Measurements from ENCODE around the gene ZC3H7A.
A peak's percentile ranks its signal among the peaks of the same experiment; 100 is the strongest.
"Not testable (repeated sequence)": the region's sequence is repeated elsewhere in the genome, so short reads cannot be mapped to it uniquely, and the experiment has no call there.

Gene ZC3H7A

GRCh38 chr16:11797166-11797956, at the start of gene ZC3H7A:
TSS of gene ZC3H7A (minus strand) at chr16:11797258. CDS start at chr16:11782354, 14,904 bp downstream.
- peak within 1 kb of the TSS; percentile 95 for H3K27ac ChIP-seq (ENCODE audit: low read depth, low read length)
- H3K4me3 ChIP-seq (ENCODE audit: low read length): peak within 1 kb of the TSS; percentile 84
- no peaks in the 10 kb centered on the region for H3K27me3 ChIP-seq (ENCODE audit: control insufficient read depth, insufficient read depth, low read length)
- peak within 1 kb of the TSS; percentile 97 for H3K9ac ChIP-seq (ENCODE audit: low read length)
- H3K36me3 ChIP-seq (ENCODE audit: control insufficient read depth, insufficient read depth, low read length): peaks cover 4% of the 10 kb centered on the region
- H3K4me1 ChIP-seq (ENCODE audit: control insufficient read depth, insufficient read depth, low read length): peaks cover 14% of the 10 kb centered on the region

- peaks cover 28% of the 10 kb centered on the region for H3K36me3 ChIP-seq (ENCODE audit: control insufficient read depth, insufficient read depth, low read length)
- no peak overlapping the region for H3K9ac ChIP-seq (ENCODE audit: low read length)
- no peak overlapping the region for H3K27ac ChIP-seq (ENCODE audit: low read depth, low read length)
- no peaks in the 10 kb centered on the region for H3K27me3 ChIP-seq (ENCODE audit: control insufficient read depth, insufficient read depth, low read length)
- H3K4me1 ChIP-seq (ENCODE audit: control insufficient read depth, insufficient read depth, low read length): no peaks in the 10 kb centered on the region
- no peak overlapping the region for H3K4me3 ChIP-seq (ENCODE audit: low read length)
Measured at GRCh38 chr16:11844499-11844898, 47.4 kb upstream of the ZC3H7A start.

- H3K4me1 ChIP-seq (ENCODE audit: control insufficient read depth, insufficient read depth, low read length): no peaks in the 10 kb centered on the region
- no peak overlapping the region for H3K9ac ChIP-seq (ENCODE audit: low read length)
- no peaks in the 10 kb centered on the region for H3K27me3 ChIP-seq (ENCODE audit: control insufficient read depth, insufficient read depth, low read length)
- H3K36me3 ChIP-seq (ENCODE audit: control insufficient read depth, insufficient read depth, low read length): peaks cover 28% of the 10 kb centered on the region
- no peak overlapping the region for H3K27ac ChIP-seq (ENCODE audit: low read depth, low read length)
- no peak overlapping the region for H3K4me3 ChIP-seq (ENCODE audit: low read length)
Measured at GRCh38 chr16:11843861-11844260, 46.8 kb upstream of the ZC3H7A start.

GRCh38 chr16:11843206-11843605, 46.1 kb upstream of the ZC3H7A start:
- peaks cover 30% of the 10 kb centered on the region for H3K36me3 ChIP-seq (ENCODE audit: control insufficient read depth, insufficient read depth, low read length)
- no peak overlapping the region for H3K9ac ChIP-seq (ENCODE audit: low read length)
- H3K4me3 ChIP-seq (ENCODE audit: low read length): no peak overlapping the region
- no peaks in the 10 kb centered on the region for H3K4me1 ChIP-seq (ENCODE audit: control insufficient read depth, insufficient read depth, low read length)
- no peak overlapping the region for H3K27ac ChIP-seq (ENCODE audit: low read depth, low read length)
- H3K27me3 ChIP-seq (ENCODE audit: control insufficient read depth, insufficient read depth, low read length): no peaks in the 10 kb centered on the region

GRCh38 chr16:11841026-11841425, 44.0 kb upstream of the ZC3H7A start:
- no peak overlapping the region for H3K27ac ChIP-seq (ENCODE audit: low read depth, low read length)
- H3K9ac ChIP-seq (ENCODE audit: low read length): no peak overlapping the region
- H3K4me3 ChIP-seq (ENCODE audit: low read length): no peak overlapping the region
- H3K4me1 ChIP-seq (ENCODE audit: control insufficient read depth, insufficient read depth, low read length): no peaks in the 10 kb centered on the region
- H3K36me3 ChIP-seq (ENCODE audit: control insufficient read depth, insufficient read depth, low read length): peaks cover 45% of the 10 kb centered on the region
- H3K27me3 ChIP-seq (ENCODE audit: control insufficient read depth, insufficient read depth, low read length): no peaks in the 10 kb centered on the region

- Histone ChIP-seq H3K36me3 (ENCODE audit: control insufficient read depth, insufficient read depth, low read length) (peaks cover 26% of the 10 kb centered on the region), H3K4me3 (ENCODE audit: low read length) (no peak overlapping the region), H3K9ac (ENCODE audit: low read length) (no peak overlapping the region), H3K4me1 (ENCODE audit: control insufficient read depth, insufficient read depth, low read length) (no peaks in the 10 kb centered on the region), H3K27ac (ENCODE audit: low read depth, low read length) (no peak overlapping the region), H3K27me3 (ENCODE audit: control insufficient read depth, insufficient read depth, low read length) (no peaks in the 10 kb centered on the region)
Measured at GRCh38 chr16:11836650-11837244, 39.7 kb upstream of the ZC3H7A start.

GRCh38 chr16:11835891-11836649, 39.0 kb upstream of the ZC3H7A start:
- Histone ChIP-seq H3K9ac (ENCODE audit: low read length) (no peak overlapping the region), H3K36me3 (ENCODE audit: control insufficient read depth, insufficient read depth, low read length) (peaks cover 26% of the 10 kb centered on the region), H3K27me3 (ENCODE audit: control insufficient read depth, insufficient read depth, low read length) (no peaks in the 10 kb centered on the region), H3K4me3 (ENCODE audit: low read length) (no peak overlapping the region), H3K4me1 (ENCODE audit: control insufficient read depth, insufficient read depth, low read length) (no peaks in the 10 kb centered on the region), H3K27ac (ENCODE audit: low read depth, low read length) (no peak overlapping the region)

GRCh38 chr16:11835309-11835708, 38.3 kb upstream of the ZC3H7A start:
- Histone ChIP-seq H3K27ac (ENCODE audit: low read depth, low read length) (no peak overlapping the region), H3K36me3 (ENCODE audit: control insufficient read depth, insufficient read depth, low read length) (peaks cover 26% of the 10 kb centered on the region), H3K27me3 (ENCODE audit: control insufficient read depth, insufficient read depth, low read length) (no peaks in the 10 kb centered on the region), H3K4me3 (ENCODE audit: low read length) (no peak overlapping the region), H3K9ac (ENCODE audit: low read length) (no peak overlapping the region), H3K4me1 (ENCODE audit: control insufficient read depth, insufficient read depth, low read length) (no peaks in the 10 kb centered on the region)

GRCh38 chr16:11833951-11834695, 37.1 kb upstream of the ZC3H7A start:
- no peaks in the 10 kb centered on the region for H3K4me1 ChIP-seq (ENCODE audit: control insufficient read depth, insufficient read depth, low read length)
- H3K36me3 ChIP-seq (ENCODE audit: control insufficient read depth, insufficient read depth, low read length): peaks cover 24% of the 10 kb centered on the region
- H3K27ac ChIP-seq (ENCODE audit: low read depth, low read length): no peak overlapping the region
- no peaks in the 10 kb centered on the region for H3K27me3 ChIP-seq (ENCODE audit: control insufficient read depth, insufficient read depth, low read length)
- no peak overlapping the region for H3K9ac ChIP-seq (ENCODE audit: low read length)
- H3K4me3 ChIP-seq (ENCODE audit: low read length): no peak overlapping the region

GRCh38 chr16:11828696-11829095, 31.6 kb upstream of the ZC3H7A start:
- Histone ChIP-seq H3K4me3 (ENCODE audit: low read length) (no peak overlapping the region), H3K27me3 (ENCODE audit: control insufficient read depth, insufficient read depth, low read length) (no peaks in the 10 kb centered on the region), H3K36me3 (ENCODE audit: control insufficient read depth, insufficient read depth, low read length) (no peaks in the 10 kb centered on the region), H3K27ac (ENCODE audit: low read depth, low read length) (no peak overlapping the region), H3K4me1 (ENCODE audit: control insufficient read depth, insufficient read depth, low read length) (no peaks in the 10 kb centered on the region), H3K9ac (ENCODE audit: low read length) (no peak overlapping the region)

GRCh38 chr16:11825520-11826165, 28.6 kb upstream of the ZC3H7A start:
- H3K4me3 ChIP-seq (ENCODE audit: low read length); H3K27me3 ChIP-seq (ENCODE audit: control insufficient read depth, insufficient read depth, low read length); H3K4me1 ChIP-seq (ENCODE audit: control insufficient read depth, insufficient read depth, low read length): not testable (repeated sequence)

GRCh38 chr16:11824362-11824761, 27.3 kb upstream of the ZC3H7A start:
- Histone ChIP-seq H3K36me3 (ENCODE audit: control insufficient read depth, insufficient read depth, low read length) (no peaks in the 10 kb centered on the region), H3K4me3 (ENCODE audit: low read length) (no peak overlapping the region), H3K9ac (ENCODE audit: low read length) (no peak overlapping the region), H3K4me1 (ENCODE audit: control insufficient read depth, insufficient read depth, low read length) (no peaks in the 10 kb centered on the region), H3K27me3 (ENCODE audit: control insufficient read depth, insufficient read depth, low read length) (no peaks in the 10 kb centered on the region), H3K27ac (ENCODE audit: low read depth, low read length) (no peak overlapping the region)

More at GRCh38 chr16:11825520-11826165, 28.6 kb upstream of the ZC3H7A start:
- H3K27ac ChIP-seq (ENCODE audit: low read depth, low read length); H3K9ac ChIP-seq (ENCODE audit: low read length); H3K36me3 ChIP-seq (ENCODE audit: control insufficient read depth, insufficient read depth, low read length): not testable (repeated sequence)

All from rectal smooth muscle tissue (tissue), 1 donor.